ENCODE results near the gene CA10. TPM values are rescaled to one million over a fixed set of nuclear protein-coding genes. Genes with fewer than 3 reads are reported as not detected.

Gene CA10
- total and polyA plus RNA-seq, 2 of the 4 experiments (the other 2 are of a cell fraction) = not detected

- BruUV-seq (replicated peaks) = no TSS peak
- no peak for TF ChIP-seq RCOR1 (IDR thresholded peaks at IDR 0.05; ENCODE audit: insufficient replicate concordance, low read length)
- no peak for TF ChIP-seq RFX5 (IDR thresholded peaks at IDR 0.05; ENCODE audit: low read depth, low read length)
- TF ChIP-seq MAZ (IDR thresholded peaks at IDR 0.05; ENCODE audit: borderline replicate concordance, low read depth, low read length) = no peak
- no peak for TF ChIP-seq BHLHE40 (IDR thresholded peaks at IDR 0.05; ENCODE audit: low read depth, low read length)
- TF ChIP-seq RAD21 (IDR thresholded peaks at IDR 0.05; ENCODE audit: low read length) = no peak
- no peak for TF ChIP-seq ELK1 (IDR thresholded peaks at IDR 0.05; ENCODE audit: borderline replicate concordance, low read depth, low read length)
- TF ChIP-seq CTCF (conservative IDR thresholded peaks at IDR 0.05; ENCODE audit: low read depth, low read length) = no peak
- TF ChIP-seq POLR2A (IDR thresholded peaks at IDR 0.05; ENCODE audit: low read depth, low read length) = no peak
- TF ChIP-seq CHD1 (IDR thresholded peaks at IDR 0.05; ENCODE audit: low read depth, low read length) = no peak
- TF ChIP-seq USF2 (IDR thresholded peaks at IDR 0.05; ENCODE audit: low read depth, low read length) = no peak
- TF ChIP-seq NFE2L2 (IDR thresholded peaks at IDR 0.05; ENCODE audit: low read depth, low read length) = no peak
- no peak for TF ChIP-seq CEBPB (IDR thresholded peaks at IDR 0.05; ENCODE audit: low read depth, low read length)
- CTCF ChIA-PET = no interaction called here
- no peak overlapping the region for H2AK5ac ChIP-seq (ENCODE audit: low read depth, low read length)
- intact Hi-C loops (cut with micrococcal nuclease) = no loop called here
- H2BK120ac ChIP-seq (ENCODE audit: low read depth, low read length) = no peak overlapping the region
- no peaks in the 10 kb centered on the region for H3K36me3 ChIP-seq (ENCODE audit: control insufficient read depth, insufficient read depth, low read length)
- H3K56ac ChIP-seq (ENCODE audit: extremely low read depth, insufficient read depth, low read length) = no peak overlapping the region
- no peak overlapping the region for H2AK9ac ChIP-seq (replicated peaks; ENCODE audit: low read depth, low read length, poor library complexity)
- ATAC-seq (ENCODE audit: low read depth) (no peak), DNase-seq (no peak)
- H4K5ac ChIP-seq (ENCODE audit: low read depth, low read length) = no peak overlapping the region
- no peak overlapping the region for H4K8ac ChIP-seq (ENCODE audit: low read depth in 2 of 2, low read length in 2 of 2)
- H4K20me1 ChIP-seq (ENCODE audit: insufficient read depth, low read length) = no peaks in the 10 kb centered on the region
- in situ Hi-C loops (cut with MboI; ENCODE audit: low sequenced_read_pairs) = no loop called here
- H3K4me2 ChIP-seq (ENCODE audit: low read depth, low read length) = no peak overlapping the region
- no peak overlapping the region for H2AFZ ChIP-seq (replicated peaks; ENCODE audit: low read length, poor library complexity)
- no peak overlapping the region for H3K27ac ChIP-seq (ENCODE audit: insufficient read depth, low read length)
- no peaks in the 10 kb centered on the region for H3K4me1 ChIP-seq (ENCODE audit: control insufficient read depth, insufficient read depth, low read length)
- no peak overlapping the region for H2BK15ac ChIP-seq (ENCODE audit: low read depth, low read length)
- no peak overlapping the region for H3K9ac ChIP-seq (ENCODE audit: low read depth, low read length)
- H3K4me3 ChIP-seq (ENCODE audit: insufficient read depth, low read depth, low read length) = no peak overlapping the region
- no peak overlapping the region for H3K14ac ChIP-seq (replicated peaks; ENCODE audit: low read depth, low read length)
- dilution Hi-C loops (cut with HindIII; ENCODE audit: low sequenced_read_pairs, unreplicated experiment) = no loop called here
- no peak overlapping the region for H3K23ac ChIP-seq (ENCODE audit: low read depth, low read length)
- no peak overlapping the region for H2BK20ac ChIP-seq (ENCODE audit: low read depth, low read length)
- H3K9me3 ChIP-seq (ENCODE audit: control insufficient read depth, insufficient read depth, low read length) = peaks cover 8% of the 10 kb centered on the region
- WGBS, 2 experiments (ENCODE audit: extremely low coverage in 2 of 2, insufficient read length in 1 of 2) = no CpG with 5 or more reads among the region's 4 CpGs
- H3K27me3 ChIP-seq (ENCODE audit: control insufficient read depth, insufficient read depth, low read length) = no peaks in the 10 kb centered on the region
- POLR2A ChIA-PET (ENCODE audit: unreplicated experiment) = no interaction called here
- H3K9me1 ChIP-seq (ENCODE audit: insufficient read depth, low read length) = no peaks in the 10 kb centered on the region
- H2BK5ac ChIP-seq (ENCODE audit: low read depth, low read length, poor library complexity, severe bottlenecking) = no peak overlapping the region
- H4K91ac ChIP-seq (ENCODE audit: insufficient read depth, low read depth, low read length) = no peak overlapping the region
- H3K4ac ChIP-seq (ENCODE audit: low read depth, low read length) = no peak overlapping the region
- no peak overlapping the region for H3K18ac ChIP-seq (ENCODE audit: low read depth, low read length)
- H3K79me1 ChIP-seq (ENCODE audit: low read depth in 1 of 2, low read length in 2 of 2) = no peaks in the 10 kb centered on the region
These were observed 4.0 kb downstream of the CA10 start for GRCh38 chr17:52154466-52154865.
